AG04450 (cell line): ENCODE results near the gene MAGI2. TPM values are rescaled to one million over a fixed set of nuclear protein-coding genes. Genes with fewer than 3 reads are reported as not detected.

Experiments
- CTCF ChIA-PET: fragments of 300-600, 350-600 bp; formaldehyde crosslinking; extraction: SDS; loops from one replicate; lab custom pipeline; 2022; ENCODE audit warnings: antibody characterized with exemption, inconsistent platforms; lab: Charles Lee
- POLR2A ChIA-PET: fragments of 350-600 bp; formaldehyde crosslinking; extraction: SDS; loops from one replicate; lab custom pipeline; 2021; ENCODE audit warnings: antibody characterized with exemption, inconsistent platforms; lab: Yijun Ruan, JAX
- DNase-seq: peaks from one replicate; pipeline ENCODE4 v3.0.0-alpha.2; 2011; ENCODE audit warnings: low read depth, low spot score
- H3K27ac ChIP-seq: one replicate; pipeline ENCODE4 v1.5.1; 2012; ENCODE audit warnings: low read depth, low read length, control low read depth
- H3K27me3 ChIP-seq: one replicate; pipeline ENCODE4 v1.6.0; 2012; ENCODE audit warnings: low read length; ENCODE audit not compliant: control insufficient read depth, insufficient read depth
- H3K4me3 ChIP-seq: 2 replicates; pipeline ENCODE4 v1.5.1; 2011; ENCODE audit warnings: mild to moderate bottlenecking, low read depth, low read length, control low read depth
- H3K9me3 ChIP-seq: 2 replicates; pipeline ENCODE4 v1.5.1; 2012; ENCODE audit warnings: low read length; ENCODE audit not compliant: control insufficient read depth, insufficient read depth
- CTCF ChIP-seq: IDR thresholded peaks from 2 replicates; pipeline ENCODE4 v1.5.1; 2011; ENCODE audit warnings: low read depth, low read length, control low read depth, inconsistent platforms
- polyA plus RNA-seq: library from polyadenylated mRNA; depleted of rRNA; stranded (reverse); fragments of >200 nt; gene quantifications from 2 replicates; pipeline ENCODE4 v1.2.3, GENCODE V29; 2011

Gene MAGI2
- polyA plus RNA-seq, 1 experiment = 2.3 TPM

GRCh38 chr7:79357101-79357500 is 96.4 kb downstream of the MAGI2 start:
- ChIA-PET CTCF (no interaction called here), POLR2A (no interaction called here)
- no peak for TF ChIP-seq CTCF
- no peaks in the 10 kb centered on the region for H3K27me3 ChIP-seq
- H3K27ac ChIP-seq = no peak overlapping the region
- H3K4me3 ChIP-seq = no peak overlapping the region
- no peaks in the 10 kb centered on the region; the same call in 1 of the 2 replicates for H3K9me3 ChIP-seq
- no peak for DNase-seq

GRCh38 chr7:79353720-79354468 is 99.6 kb downstream of the MAGI2 start:
- Histone ChIP-seq H3K4me3 (no peak overlapping the region), H3K9me3 (no peaks in the 10 kb centered on the region), H3K27me3 (no peaks in the 10 kb centered on the region), H3K27ac (no peak overlapping the region)
- DNase-seq = no peak
- ChIA-PET POLR2A (no interaction called here), CTCF (no interaction called here)
- no peak for TF ChIP-seq CTCF

- H3K4me3 ChIP-seq = no peak overlapping the region
- no peaks in the 10 kb centered on the region for H3K27me3 ChIP-seq
- ChIA-PET POLR2A (interaction anchor here (0.6 to 1.0 kb wide), 2 partner anchors 35 to 611 kb away, joined by 4 to 5 read pairs; no protein-coding TSS in a partner anchor), CTCF (interaction anchor here (1.4 to 1.8 kb wide), 2 partner anchors 54 to 70 kb away, joined by 4 to 6 read pairs; no protein-coding TSS in a partner anchor)
- no peak for TF ChIP-seq CTCF
- H3K27ac ChIP-seq = no peak overlapping the region
- no peaks in the 10 kb centered on the region for H3K9me3 ChIP-seq
- DNase-seq = no peak
These were observed 101.1 kb downstream of the MAGI2 start for GRCh38 chr7:79352323-79352722.

- no peak overlapping the region for H3K27ac ChIP-seq
- H3K27me3 ChIP-seq = no peaks in the 10 kb centered on the region
- ChIA-PET POLR2A (no interaction called here), CTCF (no interaction called here)
- no peak for TF ChIP-seq CTCF
- no peaks in the 10 kb centered on the region for H3K9me3 ChIP-seq
- H3K4me3 ChIP-seq = no peak overlapping the region
- no peak for DNase-seq
These were observed 106.1 kb downstream of the MAGI2 start for GRCh38 chr7:79347351-79347750.

- TF ChIP-seq CTCF = no peak
- Histone ChIP-seq H3K27me3 (no peaks in the 10 kb centered on the region), H3K4me3 (no peak overlapping the region), H3K27ac (no peak overlapping the region), H3K9me3 (no peaks in the 10 kb centered on the region)
- ChIA-PET POLR2A (no interaction called here), CTCF (no interaction called here)
- DNase-seq = no peak
These were observed 111.6 kb downstream of the MAGI2 start for GRCh38 chr7:79341902-79342301.
